H1 (cell line): ENCODE measurements around the gene FAN1. TPM values are rescaled to one million over a fixed set of nuclear protein-coding genes. Genes with fewer than 3 reads are reported as not detected.

ENCODE experiments used
- CTCF ChIA-PET: fragments of 300-600 bp; sonication (Branson Sonifier 250); formaldehyde crosslinking; loops from one replicate; lab custom pipeline; 2021; ENCODE audit not compliant: partially characterized antibody; lab: Charles Lee
- POLR2A ChIA-PET: fragments of 300-600 bp; sonication (Branson Sonifier 250); formaldehyde crosslinking; loops from one replicate; lab custom pipeline; 2021; ENCODE audit warnings: inconsistent platforms; ENCODE audit not compliant: partially characterized antibody; lab: Charles Lee
- DNase-seq, 2 experiments: peaks; one replicate each; pipeline versions ENCODE4 v3.0.0 to v3.0.0-alpha.2; 2010 to 2022; ENCODE audit warnings: low spot score in 2 of 2, low read depth in 1 of 2, mixed read lengths in 1 of 2
- FAIRE-seq: peaks from 2 replicates; lab custom pipeline; 2011; peaks lifted over from hg19 to GRCh38; lab: Jason Lieb, UNC
- H2AFZ ChIP-seq: 2 replicates; pipeline ENCODE4 v1.8.1; 2012; ENCODE audit warnings: low read length, inconsistent platforms
- H2AK5ac ChIP-seq: 2 replicates; pipeline ENCODE4 v1.6.1; 2013; ENCODE audit warnings: low read depth, low read length
- H2BK120ac ChIP-seq: replicated peaks from 2 replicates; pipeline ENCODE3; 2013; ENCODE audit warnings: low read depth, low read length, inconsistent platforms
- H2BK12ac ChIP-seq: 2 replicates; pipeline ENCODE4 v1.6.1; 2013; ENCODE audit warnings: low read depth, low read length
- H2BK15ac ChIP-seq: 2 replicates; pipeline ENCODE4 v1.6.1; 2013; ENCODE audit warnings: low read length
- H2BK20ac ChIP-seq: 2 replicates; pipeline ENCODE4 v1.6.1; 2013; ENCODE audit warnings: low read length
- H2BK5ac ChIP-seq: 2 replicates; pipeline ENCODE4 v1.6.1; 2013; ENCODE audit warnings: low read depth, low read length
- H3K14ac ChIP-seq: 2 replicates; pipeline ENCODE4 v1.6.1; 2013; ENCODE audit warnings: inconsistent platforms; ENCODE audit not compliant: insufficient read length
- H3K18ac ChIP-seq: 2 replicates; pipeline ENCODE4 v1.6.1; 2013; ENCODE audit warnings: low read length; ENCODE audit errors: extremely low read depth
- H3K23ac ChIP-seq: 2 replicates; pipeline ENCODE4 v1.6.1; 2013; ENCODE audit warnings: inconsistent platforms; ENCODE audit not compliant: insufficient read length
- H3K23me2 ChIP-seq: 2 replicates; pipeline ENCODE4 v1.6.1; 2013; ENCODE audit warnings: low read depth, low read length
- H3K27ac ChIP-seq: 2 replicates; pipeline ENCODE4 v1.6.1; 2011; ENCODE audit warnings: low read depth, low read length, inconsistent platforms
- H3K27me3 ChIP-seq, 4 experiments: replicated peaks in 1 of 4; 1 replicate in 1 of 4; 2 replicates in 3 of 4; pipeline versions ENCODE4 v1.6.1 to v1.8.1; 2011 to 2013; ENCODE audit warnings: low read length in 3 of 4, mild to moderate bottlenecking in 3 of 4, inconsistent platforms in 2 of 4, mixed read lengths in 2 of 4, moderate library complexity in 1 of 4; ENCODE audit not compliant: control insufficient read depth in 3 of 4, insufficient read depth in 3 of 4; ENCODE audit errors: extremely low read depth in 1 of 4
- H3K36me3 ChIP-seq, 4 experiments: 2 replicates each; pipeline versions ENCODE4 v1.6.1 to v1.8.1; 2011 to 2013; ENCODE audit warnings: mild to moderate bottlenecking in 4 of 4, low read length in 3 of 4, moderate library complexity in 2 of 4, control low read depth in 1 of 4, inconsistent platforms in 1 of 4; ENCODE audit not compliant: insufficient read depth in 4 of 4, control insufficient read depth in 2 of 4
- H3K4ac ChIP-seq: replicated peaks from 2 replicates; pipeline ENCODE3; 2013; ENCODE audit warnings: low read length, low read depth, mixed read lengths, inconsistent platforms; ENCODE audit not compliant: insufficient read length
- H3K4me1 ChIP-seq, 4 experiments: replicated peaks in 1 of 4; 1 replicate in 1 of 4; 2 replicates in 3 of 4; pipeline versions ENCODE4 v1.6.1 to v1.8.1; 2011 to 2013; ENCODE audit warnings: low read length in 3 of 4, inconsistent platforms in 2 of 4, mixed read lengths in 1 of 4; ENCODE audit not compliant: insufficient read depth in 4 of 4, control insufficient read depth in 3 of 4
- H3K4me2 ChIP-seq, 2 experiments: 2 replicates each; pipeline versions ENCODE4 v1.6.1 to v1.8.1; 2011 to 2013; ENCODE audit warnings: low read depth in 2 of 2, low read length in 2 of 2, control low read depth in 1 of 2, inconsistent platforms in 1 of 2, mild to moderate bottlenecking in 1 of 2; ENCODE audit not compliant: insufficient read depth in 1 of 2
- H3K4me3 ChIP-seq, 4 experiments: fragments of 200-600, 300-600 bp in 1 of 4; sonication (generic), shearing (Covaris generic), sonication (Bioruptor Twin) in 1 of 4; 2 replicates each; pipeline versions ENCODE4 v1.5.1 to v1.8.1; 2011 to 2016; ENCODE audit warnings: low read length in 4 of 4, low read depth in 3 of 4, control low read depth in 2 of 4, inconsistent platforms in 2 of 4, mild to moderate bottlenecking in 2 of 4, mixed read lengths in 1 of 4, moderate library complexity in 1 of 4; ENCODE audit not compliant: insufficient read depth in 2 of 4; ENCODE audit errors: extremely low read depth in 1 of 4
- H3K56ac ChIP-seq: replicated peaks from 2 replicates; pipeline ENCODE3; 2013; ENCODE audit warnings: low read depth, mild to moderate bottlenecking, mixed read lengths, low read length, inconsistent platforms; ENCODE audit not compliant: insufficient read length
- H3K79me1 ChIP-seq: 2 replicates; pipeline ENCODE4 v1.6.1; 2013; ENCODE audit warnings: low read depth, low read length, control low read depth
- H3K79me2 ChIP-seq, 2 experiments: 2 replicates each; pipeline versions ENCODE4 v1.6.1 to v1.8.1; 2012 to 2013; ENCODE audit warnings: low read length in 2 of 2, mild to moderate bottlenecking in 2 of 2, inconsistent platforms in 1 of 2; ENCODE audit not compliant: insufficient read depth in 2 of 2, control insufficient read depth in 1 of 2
- H3K9ac ChIP-seq, 4 experiments: replicated peaks in 1 of 4; 1 replicate in 1 of 4; 2 replicates in 3 of 4; pipeline versions ENCODE4 v1.6.1 to v1.8.1; 2011 to 2013; ENCODE audit warnings: low read depth in 3 of 4, low read length in 3 of 4, control low read depth in 2 of 4, mild to moderate bottlenecking in 2 of 4, moderate library complexity in 2 of 4, inconsistent platforms in 1 of 4; ENCODE audit errors: extremely low read depth in 1 of 4
- H3K9me3 ChIP-seq, 2 experiments: 2 replicates each; pipeline versions ENCODE4 v1.6.1 to v1.8.1; 2012 to 2013; ENCODE audit warnings: mild to moderate bottlenecking in 2 of 2, moderate library complexity in 2 of 2, control low read depth in 1 of 2, inconsistent platforms in 1 of 2, low read depth in 1 of 2, low read length in 1 of 2, mixed read lengths in 1 of 2; ENCODE audit not compliant: insufficient read depth in 2 of 2
- H4K20me1 ChIP-seq, 2 experiments: replicated peaks in 1 of 2; 2 replicates each; pipeline versions ENCODE3 to v1.8.1; 2011 to 2013; ENCODE audit warnings: inconsistent platforms in 2 of 2, low read length in 2 of 2, mild to moderate bottlenecking in 1 of 2; ENCODE audit not compliant: insufficient read depth in 2 of 2, control insufficient read depth in 1 of 2
- H4K5ac ChIP-seq: 2 replicates; pipeline ENCODE4 v1.6.1; 2013; ENCODE audit warnings: low read length, low read depth, mixed read lengths, inconsistent platforms; ENCODE audit not compliant: insufficient read length
- H4K8ac ChIP-seq: 2 replicates; pipeline ENCODE4 v1.8.0; 2013; ENCODE audit warnings: mild to moderate bottlenecking, moderate library complexity, low read length, inconsistent platforms; ENCODE audit not compliant: insufficient read depth; ENCODE audit errors: extremely low read depth
- H4K91ac ChIP-seq: replicated peaks from 2 replicates; pipeline ENCODE3; 2013; ENCODE audit warnings: low read length, mixed read lengths, inconsistent platforms; ENCODE audit not compliant: insufficient read length
- ASH2L ChIP-seq: fragments of 200-600, 300-600 bp; sonication (generic); IDR thresholded peaks from one replicate; pipeline ENCODE4 v1.7.1; 2017; ENCODE audit warnings: low read length
- BCL11A ChIP-seq, 2 experiments: IDR thresholded peaks; one replicate each; pipeline ENCODE4 v1.6.1; 2011; ENCODE audit warnings: low read depth in 2 of 2, low read length in 2 of 2, mild to moderate bottlenecking in 2 of 2
- MAFK ChIP-seq: IDR thresholded peaks from 2 replicates; pipeline ENCODE4 v1.6.1; 2012; ENCODE audit warnings: low read depth, mild to moderate bottlenecking, improper control_type of control experiment, low read length
- NANOG ChIP-seq: IDR thresholded peaks from 2 replicates; pipeline ENCODE4 v1.6.1; 2011; ENCODE audit warnings: low read length, low read depth, mild to moderate bottlenecking, inconsistent platforms; ENCODE audit not compliant: insufficient read depth, poor library complexity, severe bottlenecking
- WGBS, 2 experiments: shearing (Covaris generic) in 1 of 2; methylation state at CpG; one replicate each; pipeline versions ENCODE4 v1.1.6 to v1.1.7; 2013 to 2015; ENCODE audit warnings: low lambda C conversion rate in 2 of 2, mixed read lengths in 2 of 2, inconsistent platforms in 1 of 2, low coverage in 1 of 2, missing lambda C conversion rate in 1 of 2; ENCODE audit not compliant: insufficient replicate concordance in 2 of 2, insufficient coverage in 1 of 2, insufficient read length in 1 of 2; ENCODE audit errors: extremely low coverage in 1 of 2, missing lambda C conversion rate in 1 of 2; 5-methylcytosine and 5-hydroxymethylcytosine counted together
- polyA plus RNA-seq, 7 experiments: library from polyadenylated mRNA; depleted of rRNA in 3 of 7; stranded (reverse) in 5 of 7; unstranded in 2 of 7; fragments of >200 nt in 5 of 7; fragments of 200-250 nt in 2 of 7; gene quantifications; 1 replicate in 5 of 7; 2 replicates in 1 of 7; 4 replicates in 1 of 7; pipeline versions ENCODE4 v1.2.1 to v1.2.3, GENCODE V29; 2011 to 2013; ENCODE audit warnings: missing spikeins in 2 of 7, mixed read lengths in 2 of 7
- total RNA-seq: library from RNA; stranded (reverse); fragmentation: NEBNext Ultra II Directional; extraction: Animal tissue kit (Norgen Biotek cat#: 25700); gene quantifications from 2 replicates; pipeline ENCODE4 v1.2.1, GENCODE V29; 2021
- TF ChIP-seq, protein P1 (sequence below), 3 experiments: IDR thresholded peaks; 1 replicate in 2 of 3; 2 replicates in 1 of 3; pipeline versions ENCODE4 v1.5.1 to v1.6.1; 2011; ENCODE audit warnings: low read length in 3 of 3, mild to moderate bottlenecking in 3 of 3, inconsistent platforms in 2 of 3, low read depth in 1 of 3, moderate library complexity in 1 of 3; ENCODE audit not compliant: insufficient read depth in 1 of 3; ENCODE audit errors: control extremely low read depth in 1 of 3

FAN1 gene
- total and polyA plus RNA-seq, 2 of the 8 experiments (the other 6 are each of a cell fraction or from before 2014, with no cell fraction given) = 8.6 to 24.9 TPM

DNA sequence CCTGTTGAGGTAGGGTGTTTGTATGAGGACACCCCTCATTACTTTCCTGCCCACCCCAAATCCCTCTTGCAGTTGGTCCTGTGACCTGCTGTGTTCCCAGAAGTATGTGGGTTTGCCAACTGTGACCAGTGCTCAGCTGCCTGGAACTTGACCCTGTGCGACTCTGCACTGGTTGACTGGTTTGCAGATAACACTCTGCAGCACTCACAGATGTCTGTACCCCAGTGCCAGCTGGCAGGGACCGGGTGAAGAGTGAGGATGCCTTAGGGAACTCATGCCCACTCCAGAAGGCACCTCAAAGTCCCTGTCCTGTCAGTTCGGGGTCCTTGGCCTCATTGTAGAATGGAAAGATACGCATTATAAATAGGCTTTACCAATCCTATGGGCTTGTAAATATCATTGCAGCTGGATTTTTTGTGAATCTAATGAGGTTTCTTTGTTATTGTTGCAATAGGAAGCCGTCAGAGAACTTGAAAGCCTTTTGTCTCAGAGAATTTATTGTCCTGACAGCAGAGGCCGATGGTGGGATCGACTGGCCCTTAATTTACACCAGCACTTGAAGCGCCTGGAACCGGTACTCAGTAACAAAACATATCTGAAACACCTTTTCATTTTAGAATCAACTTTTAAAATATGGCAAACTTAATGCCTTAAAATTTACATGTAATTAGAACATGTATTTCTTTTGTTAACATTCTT, 18.2 kb downstream of the FAN1 start:
- peak overlapping the region; percentile 47 for H3K4ac ChIP-seq
- H3K4me2 ChIP-seq = peak overlapping the region; percentile 56 to 62
- H3K56ac ChIP-seq = no peak overlapping the region
- H3K18ac ChIP-seq = no peak overlapping the region; the same call in 1 of the 2 replicates
- H3K36me3 ChIP-seq = peaks cover 7 to 59% (median 37%) of the 10 kb centered on the region in 4 experiments
- no peak overlapping the region for H3K23ac ChIP-seq
- 0 out of 2 replicates have a peak, but pooled peaks cover under 1% of the 10 kb centered on the region for H3K79me1 ChIP-seq
- H3K23me2 ChIP-seq = no peaks in the 10 kb centered on the region
- CTCF ChIA-PET = interaction anchor here (0.8 to 1.3 kb wide), 2 partner anchors 180 to 222 kb away, joined by 3 read pairs; partner anchors contain the start of gene TRPM1
- FAIRE-seq (peak; percentile 32), DNase-seq (peak in 1 of 2 experiments; percentile 61)
- no peak overlapping the region for H2AFZ ChIP-seq
- peak overlapping the region; percentile 94 for H2BK12ac ChIP-seq
- H2BK15ac ChIP-seq = no peak overlapping the region
- 15% methylated on average over 9 of the region's 9 CpGs; no CpG with 5 or more reads in 1 of the 2 experiments for WGBS, 2 experiments
- peak overlapping the region; percentile 71; the same call in 1 of the 2 replicates for H2AK5ac ChIP-seq
- H4K91ac ChIP-seq = peak overlapping the region; percentile 25
- H2BK120ac ChIP-seq = peak overlapping the region; percentile 80
- H4K5ac ChIP-seq = peak overlapping the region; percentile 46
- no peak overlapping the region; a peak in 1 of 7 replicates for H3K9ac ChIP-seq
- H4K8ac ChIP-seq = peak overlapping the region; percentile 85; the same call in 1 of the 2 replicates
- H2BK20ac ChIP-seq = peak overlapping the region; percentile 98; the same call in 1 of the 2 replicates
- no peaks in the 10 kb centered on the region for H3K27me3 ChIP-seq
- H3K79me2 ChIP-seq = no peaks in the 10 kb centered on the region; a peak in 1 of 4 replicates
- POLR2A ChIA-PET = interaction anchor here (0.7 to 1.9 kb wide), 7 partner anchors 9 to 385 kb away, joined by 3 to 7 read pairs (median 4); partner anchors contain the start of genes FAN1 and MTMR10
- peak overlapping the region; percentile 49 for H2BK5ac ChIP-seq
- H3K14ac ChIP-seq = no peak overlapping the region
- no peaks in the 10 kb centered on the region for H3K9me3 ChIP-seq
- H4K20me1 ChIP-seq = no peaks in the 10 kb centered on the region
- H3K4me1 ChIP-seq = peaks cover 18 to 28% (median 24%) of the 10 kb centered on the region in 4 experiments
- H3K4me3 ChIP-seq = peak overlapping the region in 3 of 4 experiments; percentile 11 to 33 (median 32); a peak in 5 of 8 replicates
- peak overlapping the region; percentile 91 for H3K27ac ChIP-seq
- TF ChIP-seq MAFK (no peak), ASH2L (peak; percentile 45), BCL11A (IDR thresholded peaks at IDR 0.05; ENCODE audit: low read depth in 2 of 2, low read length in 2 of 2) (no peak), NANOG (peak; percentile 3)
- TF ChIP-seq, protein P1, sequence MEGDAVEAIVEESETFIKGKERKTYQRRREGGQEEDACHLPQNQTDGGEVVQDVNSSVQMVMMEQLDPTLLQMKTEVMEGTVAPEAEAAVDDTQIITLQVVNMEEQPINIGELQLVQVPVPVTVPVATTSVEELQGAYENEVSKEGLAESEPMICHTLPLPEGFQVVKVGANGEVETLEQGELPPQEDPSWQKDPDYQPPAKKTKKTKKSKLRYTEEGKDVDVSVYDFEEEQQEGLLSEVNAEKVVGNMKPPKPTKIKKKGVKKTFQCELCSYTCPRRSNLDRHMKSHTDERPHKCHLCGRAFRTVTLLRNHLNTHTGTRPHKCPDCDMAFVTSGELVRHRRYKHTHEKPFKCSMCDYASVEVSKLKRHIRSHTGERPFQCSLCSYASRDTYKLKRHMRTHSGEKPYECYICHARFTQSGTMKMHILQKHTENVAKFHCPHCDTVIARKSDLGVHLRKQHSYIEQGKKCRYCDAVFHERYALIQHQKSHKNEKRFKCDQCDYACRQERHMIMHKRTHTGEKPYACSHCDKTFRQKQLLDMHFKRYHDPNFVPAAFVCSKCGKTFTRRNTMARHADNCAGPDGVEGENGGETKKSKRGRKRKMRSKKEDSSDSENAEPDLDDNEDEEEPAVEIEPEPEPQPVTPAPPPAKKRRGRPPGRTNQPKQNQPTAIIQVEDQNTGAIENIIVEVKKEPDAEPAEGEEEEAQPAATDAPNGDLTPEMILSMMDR (IDR thresholded peaks at IDR 0.05; ENCODE audit: control extremely low read depth in 1 of 3, insufficient read depth in 1 of 3, low read depth in 1 of 3, low read length in 3 of 3) = no peak
